GM12878 (cell line): ENCODE measurements around the gene CATSPER1. TPM values are rescaled to one million over a fixed set of nuclear protein-coding genes. Genes with fewer than 3 reads are reported as not detected.
A peak's percentile ranks its signal among the peaks of the same experiment; 100 is the strongest.

Source experiments
- ATAC-seq: fragments of 200-7000 bp; cut with Tn5 transposase; 3 replicates; pipeline ENCODE4 v1.9.1; 2020; ENCODE audit warnings: mild to moderate bottlenecking, moderate library complexity
- BruUV-seq: library from RNA; stranded (reverse); fragments of 400-500 nt; replicated peaks from 2 replicates; lab custom pipeline; 2021; lab: Mats Ljungman, UMichigan
- CTCF ChIA-PET: fragments of 300-600 bp; sonication (Branson Sonifier 250); formaldehyde crosslinking; extraction: SDS; loops from one replicate; lab custom pipeline; 2021; ENCODE audit warnings: inconsistent platforms; lab: Yijun Ruan, JAX
- POLR2A ChIA-PET: fragments of 350-600 bp; formaldehyde crosslinking; extraction: SDS; loops from one replicate; lab custom pipeline; 2021; ENCODE audit warnings: inconsistent platforms; lab: Charles Lee
- RAD21 ChIA-PET: fragments of 300-600 bp; sonication (Branson Sonifier 250); formaldehyde crosslinking; loops from one replicate; lab custom pipeline; 2023; ENCODE audit warnings: antibody characterized with exemption; ENCODE audit not compliant: unreplicated experiment; lab: Charles Lee
- SMC1A ChIA-PET: fragments of 300-600 bp; sonication (Branson Sonifier 250); formaldehyde crosslinking; loops from one replicate; lab custom pipeline; 2023; ENCODE audit not compliant: unreplicated experiment, uncharacterized antibody; lab: Charles Lee
- DNase-seq: peaks from one replicate; pipeline ENCODE4 v3.0.0-alpha.2; 2011; ENCODE audit warnings: low read depth, low spot score
- FAIRE-seq: peaks from 3 replicates; lab custom pipeline; 2011; peaks lifted over from hg19 to GRCh38; lab: Jason Lieb, UNC
- H2AFZ ChIP-seq: 2 replicates; pipeline ENCODE4 v1.6.0; 2011; ENCODE audit warnings: low read depth, low read length, control low read depth; ENCODE audit not compliant: control insufficient read depth
- H3K27ac ChIP-seq: 2 replicates; pipeline ENCODE4 v1.5.1; 2011; ENCODE audit warnings: control low read depth; ENCODE audit not compliant: control insufficient read depth, insufficient read depth
- H3K27me3 ChIP-seq, 2 experiments: replicated peaks in 1 of 2; 2 replicates each; pipeline versions ENCODE4 v1.6.0 to v1.6.1; 2011; ENCODE audit warnings: low read length in 1 of 2; ENCODE audit not compliant: control insufficient read depth in 2 of 2, insufficient read depth in 2 of 2
- H3K36me3 ChIP-seq, 2 experiments: 2 replicates each; pipeline ENCODE4 v1.5.1; 2011; ENCODE audit warnings: low read length in 1 of 2; ENCODE audit not compliant: control insufficient read depth in 2 of 2, insufficient read depth in 2 of 2
- H3K4me1 ChIP-seq: 2 replicates; pipeline ENCODE4 v1.6.1; 2011; ENCODE audit warnings: mild to moderate bottlenecking, low read length, moderate library complexity, mixed read lengths; ENCODE audit not compliant: control insufficient read depth, insufficient read depth
- H3K4me2 ChIP-seq: 2 replicates; pipeline ENCODE4 v1.6.0; 2011; ENCODE audit warnings: control low read depth; ENCODE audit not compliant: control insufficient read depth, insufficient read depth
- H3K4me3 ChIP-seq: fragments of 200-600 bp; sonication (generic); 2 replicates; pipeline ENCODE4 v1.5.1; 2016
- H3K79me2 ChIP-seq: 2 replicates; pipeline ENCODE4 v1.6.0; 2011; ENCODE audit warnings: low read length; ENCODE audit not compliant: control insufficient read depth, insufficient read depth
- H3K9ac ChIP-seq: 2 replicates; pipeline ENCODE4 v1.8.0; 2011; ENCODE audit warnings: low read length, control low read depth, mixed read lengths; ENCODE audit not compliant: control insufficient read depth, insufficient read depth
- H3K9me3 ChIP-seq: replicated peaks from 3 replicates; pipeline ENCODE4 v1.5.1; 2011; ENCODE audit warnings: mild to moderate bottlenecking, low read length; ENCODE audit not compliant: control insufficient read depth, insufficient read depth
- H4K20me1 ChIP-seq: 2 replicates; pipeline ENCODE4 v1.6.0; 2011; ENCODE audit not compliant: control insufficient read depth, insufficient read depth
- CBFB ChIP-seq: IDR thresholded peaks from 2 replicates; pipeline ENCODE4 v1.6.1; 2016; ENCODE audit warnings: antibody characterized with exemption, low read depth
- CBX5 ChIP-seq: sonication (generic); IDR thresholded peaks from 2 replicates; pipeline ENCODE4 v1.6.1; 2016; ENCODE audit warnings: low read depth, moderate library complexity, mild to moderate bottlenecking, inconsistent platforms
- ETV6 ChIP-seq, 2 experiments: fragments of 450-650 bp in 1 of 2; IDR thresholded peaks in 1 of 2; conservative IDR thresholded peaks in 1 of 2; 2 replicates each; pipeline ENCODE4 v1.6.1; 2014; ENCODE audit warnings: antibody characterized with exemption in 1 of 2, borderline replicate concordance in 1 of 2, low read depth in 1 of 2, mild to moderate bottlenecking in 1 of 2, moderate library complexity in 1 of 2
- FOXM1 ChIP-seq: IDR thresholded peaks from 2 replicates; pipeline ENCODE4 v1.6.1; 2012; ENCODE audit warnings: low read depth, mild to moderate bottlenecking, inconsistent platforms, low read length, moderate library complexity
- HDGF ChIP-seq: fragments of 450-650 bp; IDR thresholded peaks from 2 replicates; pipeline ENCODE4 v1.6.1; 2016; ENCODE audit warnings: antibody characterized with exemption
- IKZF2 ChIP-seq, 2 experiments: fragments of 450-650 bp; IDR thresholded peaks; 2 replicates each; pipeline ENCODE4 v1.6.1; 2017; ENCODE audit warnings: mild to moderate bottlenecking in 2 of 2, moderate library complexity in 2 of 2
- KDM1A ChIP-seq: fragments of 200-600 bp; sonication (generic); IDR thresholded peaks from 2 replicates; pipeline ENCODE4 v1.6.1; 2016; ENCODE audit warnings: borderline replicate concordance
- NFIC ChIP-seq: IDR thresholded peaks from 2 replicates; pipeline ENCODE4 v1.6.1; 2012; ENCODE audit warnings: low read depth, mild to moderate bottlenecking, inconsistent platforms, low read length, moderate library complexity
- NR2F1 ChIP-seq: fragments of 450-650 bp; conservative IDR thresholded peaks from 2 replicates; pipeline ENCODE4 v1.6.1; 2017; ENCODE audit warnings: mild to moderate bottlenecking
- POLR2AphosphoS2 ChIP-seq: IDR thresholded peaks from 2 replicates; pipeline ENCODE4 v1.6.1; 2011; ENCODE audit warnings: low read depth, mild to moderate bottlenecking, low read length, improper control_type of control experiment, moderate library complexity
- RBBP5 ChIP-seq: fragments of 200-600 bp; sonication (generic); conservative IDR thresholded peaks from 2 replicates; pipeline ENCODE4 v1.6.1; 2016
- RELA ChIP-seq: fragments of 450-650 bp; IDR thresholded peaks from 2 replicates; pipeline ENCODE4 v1.8.0; 2014; ENCODE audit warnings: borderline replicate concordance; ENCODE audit not compliant: partially characterized antibody
- RFX5 ChIP-seq: IDR thresholded peaks from 2 replicates; pipeline ENCODE4 v1.6.1; 2011; ENCODE audit warnings: low read depth, low read length, improper control_type of control experiment
- SRF ChIP-seq, 2 experiments: IDR thresholded peaks; 2 replicates each; pipeline ENCODE4 v1.6.1; 2011; ENCODE audit warnings: low read depth in 2 of 2, low read length in 2 of 2, mild to moderate bottlenecking in 1 of 2, moderate library complexity in 1 of 2
- WGBS: methylation state at CpG from one replicate; pipeline ENCODE4 v1.1.6; 2016; ENCODE audit warnings: low lambda C conversion rate; ENCODE audit not compliant: insufficient replicate concordance, insufficient coverage; ENCODE audit errors: missing lambda C conversion rate; 5-methylcytosine and 5-hydroxymethylcytosine counted together
- in situ Hi-C: fragments of 300-500 bp; cut with MboI; formaldehyde crosslinking; loops from 9 replicates; pipeline ENCODE4 v1.14.3; 2018; ENCODE audit warnings: mixed read lengths
- intact Hi-C: fragments of 100-400 bp; cut with micrococcal nuclease; formaldehyde crosslinking; loops from one replicate; pipeline ENCODE4 v1.14.2; 2022; ENCODE audit not compliant: unreplicated experiment
- polyA plus RNA-seq, 11 experiments: library from polyadenylated mRNA; depleted of rRNA in 4 of 11; unstranded in 6 of 11; stranded (reverse) in 5 of 11; fragments of >200 nt; fragmentation: Nextera tagmentation in 4 of 11; fragmentation: Illumina TruSeq in 1 of 11; extraction: Ambion mirVana in 4 of 11; extraction: Trizol in 1 of 11; gene quantifications; 1 replicate in 1 of 11; 2 replicates in 10 of 11; pipeline versions ENCODE4 v1.2.1 to v1.2.3, GENCODE V29; 2011 to 2016; ENCODE audit warnings: inconsistent platforms in 2 of 11, missing spikeins in 2 of 11, low read depth in 1 of 11
- total RNA-seq, 4 experiments: library from RNA; depleted of rRNA in 3 of 4; stranded (reverse); fragments of >200 nt in 3 of 4; fragmentation: Illumina TruSeq in 1 of 4; extraction: Trizol in 1 of 4; gene quantifications; 2 replicates each; pipeline versions ENCODE4 v1.2.1 to v1.2.3, GENCODE V29; 2013 to 2021
- TF ChIP-seq, protein P1 (sequence below): fragments of 450-650 bp; IDR thresholded peaks from 2 replicates; pipeline ENCODE4 v1.6.1; 2017; ENCODE audit warnings: antibody characterized with exemption, mild to moderate bottlenecking, moderate library complexity
- TF ChIP-seq, protein P2 (sequence below): fragments of 450-650 bp; IDR thresholded peaks from 2 replicates; pipeline ENCODE4 v1.6.1; 2017; ENCODE audit warnings: mild to moderate bottlenecking, moderate library complexity

Gene CATSPER1
- total and polyA plus RNA-seq, 10 of the 15 experiments (the other 5 are each of a cell fraction or from before 2014, with no cell fraction given) = 0.02 to 0.05 TPM; not detected in 8

DNA sequence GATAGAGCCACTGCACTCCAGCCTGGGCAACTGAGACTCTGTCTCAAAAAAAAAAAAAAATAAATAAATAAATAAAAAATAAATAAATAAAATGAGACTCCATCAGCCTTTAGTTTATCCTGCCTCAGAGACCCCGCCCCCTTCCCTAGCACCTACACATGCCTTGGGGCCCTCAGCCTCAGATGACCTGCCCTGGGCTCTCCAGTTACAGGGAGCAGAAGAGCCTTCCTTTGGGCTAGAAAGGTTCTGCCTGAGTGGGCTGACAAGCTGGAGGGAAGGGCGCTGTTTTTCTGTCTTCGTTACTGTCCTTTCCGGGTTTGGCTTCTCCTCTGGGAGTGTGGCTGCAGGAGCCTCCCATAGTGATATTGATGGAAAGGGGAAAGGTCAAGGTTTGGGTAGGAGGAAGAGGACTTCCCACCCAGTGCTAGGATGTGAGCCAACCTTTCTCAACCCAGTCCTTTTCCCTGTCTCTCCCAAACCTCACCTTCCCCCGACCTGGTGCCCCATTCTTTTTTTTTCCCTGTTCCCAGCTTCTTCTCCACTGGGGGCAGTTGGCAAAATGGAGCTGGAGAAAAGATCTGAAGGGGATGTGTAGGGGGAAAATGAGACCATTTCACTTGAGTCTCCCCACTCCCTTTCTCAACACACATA lies 24.4 kb upstream of the CATSPER1 start:
- Histone ChIP-seq H3K36me3 (peaks cover 5 to 8% of the 10 kb centered on the region in 2 experiments; a peak in 3 of 4 replicates), H3K27me3 (no peaks in the 10 kb centered on the region), H3K4me2 (peak overlapping the region; percentile 88; the same call in 1 of the 2 replicates), H3K79me2 (peaks cover 27% of the 10 kb centered on the region), H2AFZ (no peak overlapping the region), H3K9me3 (no peaks in the 10 kb centered on the region), H3K27ac (peak overlapping the region; percentile 82; the same call in 1 of the 2 replicates), H3K9ac (peak overlapping the region; percentile 87; the same call in 1 of the 2 replicates), H3K4me1 (peaks cover 15% of the 10 kb centered on the region), H4K20me1 (no peaks in the 10 kb centered on the region), H3K4me3 (peak overlapping the region; percentile 80; the same call in 1 of the 2 replicates)
- in situ Hi-C loops = no loop called here
- ChIA-PET RAD21 (interaction anchor here (1.1 to 3.5 kb wide), 6 partner anchors 9 to 171 kb away, joined by 3 to 27 read pairs (median 6); partner anchors contain the start of genes CCDC85B and PACS1), CTCF (interaction anchor here (1.0 to 6.4 kb wide), 9 partner anchors 9 to 205 kb away, joined by 3 to 94 read pairs (median 6); partner anchors contain the start of gene MUS81), POLR2A (interaction anchor here (0.6 to 3.5 kb wide), 10 partner anchors 12 to 994 kb away, joined by 3 to 25 read pairs (median 6); partner anchors contain the start of genes BANF1, EIF1AD and MUS81), SMC1A (interaction anchor here (0.9 to 4.9 kb wide), 5 partner anchors 13 to 261 kb away, joined by 3 to 29 read pairs (median 5); no protein-coding TSS in a partner anchor)
- FAIRE-seq (no peak), DNase-seq (no peak), ATAC-seq (no peak)
- WGBS = 96% methylated on average over 5 of the region's 5 CpGs
- intact Hi-C loops = loop anchor here (5.0 kb wide), 1 partner anchor 193 kb away; the partner anchor contains the start of gene CFL1
- no TSS peak for BruUV-seq
- TF ChIP-seq FOXM1 = no peak
- no peak for TF ChIP-seq ETV6 (conservative IDR thresholded peaks at IDR 0.05 in 1 of 2, IDR thresholded peaks at IDR 0.05 in 1 of 2; ENCODE audit: borderline replicate concordance in 1 of 2, low read depth in 1 of 2)
- TF ChIP-seq CBFB = no peak
- no peak for TF ChIP-seq RFX5
- no peak for TF ChIP-seq POLR2AphosphoS2
- no peak for TF ChIP-seq RBBP5
- no peak for TF ChIP-seq CBX5
- TF ChIP-seq NR2F1 = no peak
- TF ChIP-seq, protein P1, sequence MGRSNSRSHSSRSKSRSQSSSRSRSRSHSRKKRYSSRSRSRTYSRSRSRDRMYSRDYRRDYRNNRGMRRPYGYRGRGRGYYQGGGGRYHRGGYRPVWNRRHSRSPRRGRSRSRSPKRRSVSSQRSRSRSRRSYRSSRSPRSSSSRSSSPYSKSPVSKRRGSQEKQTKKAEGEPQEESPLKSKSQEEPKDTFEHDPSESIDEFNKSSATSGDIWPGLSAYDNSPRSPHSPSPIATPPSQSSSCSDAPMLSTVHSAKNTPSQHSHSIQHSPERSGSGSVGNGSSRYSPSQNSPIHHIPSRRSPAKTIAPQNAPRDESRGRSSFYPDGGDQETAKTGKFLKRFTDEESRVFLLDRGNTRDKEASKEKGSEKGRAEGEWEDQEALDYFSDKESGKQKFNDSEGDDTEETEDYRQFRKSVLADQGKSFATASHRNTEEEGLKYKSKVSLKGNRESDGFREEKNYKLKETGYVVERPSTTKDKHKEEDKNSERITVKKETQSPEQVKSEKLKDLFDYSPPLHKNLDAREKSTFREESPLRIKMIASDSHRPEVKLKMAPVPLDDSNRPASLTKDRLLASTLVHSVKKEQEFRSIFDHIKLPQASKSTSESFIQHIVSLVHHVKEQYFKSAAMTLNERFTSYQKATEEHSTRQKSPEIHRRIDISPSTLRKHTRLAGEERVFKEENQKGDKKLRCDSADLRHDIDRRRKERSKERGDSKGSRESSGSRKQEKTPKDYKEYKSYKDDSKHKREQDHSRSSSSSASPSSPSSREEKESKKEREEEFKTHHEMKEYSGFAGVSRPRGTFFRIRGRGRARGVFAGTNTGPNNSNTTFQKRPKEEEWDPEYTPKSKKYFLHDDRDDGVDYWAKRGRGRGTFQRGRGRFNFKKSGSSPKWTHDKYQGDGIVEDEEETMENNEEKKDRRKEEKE = no peak
- no peak for TF ChIP-seq NFIC
- no peak for TF ChIP-seq SRF (IDR thresholded peaks at IDR 0.05; ENCODE audit: low read depth in 2 of 2, low read length in 2 of 2)
- no peak for TF ChIP-seq KDM1A
- TF ChIP-seq IKZF2 (IDR thresholded peaks at IDR 0.05) = no peak
- TF ChIP-seq RELA = no peak
- no peak for TF ChIP-seq HDGF
- TF ChIP-seq, protein P2, sequence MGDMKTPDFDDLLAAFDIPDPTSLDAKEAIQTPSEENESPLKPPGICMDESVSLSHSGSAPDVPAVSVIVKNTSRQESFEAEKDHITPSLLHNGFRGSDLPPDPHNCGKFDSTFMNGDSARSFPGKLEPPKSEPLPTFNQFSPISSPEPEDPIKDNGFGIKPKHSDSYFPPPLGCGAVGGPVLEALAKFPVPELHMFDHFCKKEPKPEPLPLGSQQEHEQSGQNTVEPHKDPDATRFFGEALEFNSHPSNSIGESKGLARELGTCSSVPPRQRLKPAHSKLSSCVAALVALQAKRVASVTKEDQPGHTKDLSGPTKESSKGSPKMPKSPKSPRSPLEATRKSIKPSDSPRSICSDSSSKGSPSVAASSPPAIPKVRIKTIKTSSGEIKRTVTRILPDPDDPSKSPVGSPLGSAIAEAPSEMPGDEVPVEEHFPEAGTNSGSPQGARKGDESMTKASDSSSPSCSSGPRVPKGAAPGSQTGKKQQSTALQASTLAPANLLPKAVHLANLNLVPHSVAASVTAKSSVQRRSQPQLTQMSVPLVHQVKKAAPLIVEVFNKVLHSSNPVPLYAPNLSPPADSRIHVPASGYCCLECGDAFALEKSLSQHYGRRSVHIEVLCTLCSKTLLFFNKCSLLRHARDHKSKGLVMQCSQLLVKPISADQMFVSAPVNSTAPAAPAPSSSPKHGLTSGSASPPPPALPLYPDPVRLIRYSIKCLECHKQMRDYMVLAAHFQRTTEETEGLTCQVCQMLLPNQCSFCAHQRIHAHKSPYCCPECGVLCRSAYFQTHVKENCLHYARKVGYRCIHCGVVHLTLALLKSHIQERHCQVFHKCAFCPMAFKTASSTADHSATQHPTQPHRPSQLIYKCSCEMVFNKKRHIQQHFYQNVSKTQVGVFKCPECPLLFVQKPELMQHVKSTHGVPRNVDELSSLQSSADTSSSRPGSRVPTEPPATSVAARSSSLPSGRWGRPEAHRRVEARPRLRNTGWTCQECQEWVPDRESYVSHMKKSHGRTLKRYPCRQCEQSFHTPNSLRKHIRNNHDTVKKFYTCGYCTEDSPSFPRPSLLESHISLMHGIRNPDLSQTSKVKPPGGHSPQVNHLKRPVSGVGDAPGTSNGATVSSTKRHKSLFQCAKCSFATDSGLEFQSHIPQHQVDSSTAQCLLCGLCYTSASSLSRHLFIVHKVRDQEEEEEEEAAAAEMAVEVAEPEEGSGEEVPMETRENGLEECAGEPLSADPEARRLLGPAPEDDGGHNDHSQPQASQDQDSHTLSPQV = no peak
